Measurements from ENCODE around the gene AGFG2.
"Not testable (repeated sequence)": the region's sequence is repeated elsewhere in the genome, so short reads cannot be mapped to it uniquely, and the experiment has no call there.

DNA sequence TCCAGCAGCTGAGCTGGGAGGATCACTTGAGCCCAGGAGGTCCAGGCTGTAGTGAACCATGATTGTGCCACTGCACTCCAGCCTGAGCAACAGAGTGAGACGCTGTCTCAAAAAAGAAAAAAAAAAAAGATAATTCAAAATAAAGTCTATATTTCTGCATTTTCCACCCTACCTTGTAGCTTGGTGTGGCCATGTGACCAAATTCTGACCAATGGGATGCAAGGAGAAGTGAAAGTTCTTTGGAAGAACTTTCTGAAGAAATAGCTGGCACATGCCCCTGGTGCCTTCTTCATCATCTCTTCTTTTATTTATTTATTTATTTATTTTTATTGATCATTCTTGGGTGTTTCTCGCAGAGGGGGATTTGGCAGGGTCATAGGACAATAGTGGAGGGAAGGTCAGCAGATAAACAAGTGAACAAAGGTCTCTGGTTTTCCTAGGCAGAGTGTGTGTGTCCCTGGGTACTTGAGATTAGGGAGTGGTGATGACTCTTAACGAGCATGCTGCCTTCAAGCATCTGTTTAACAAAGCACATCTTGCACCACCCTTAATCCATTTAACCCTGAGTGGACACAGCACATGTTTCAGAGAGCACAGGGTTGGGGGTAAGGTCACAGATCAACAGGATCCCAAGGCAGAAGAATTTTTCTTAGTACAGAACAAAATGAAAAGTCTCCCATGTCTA lies 17.0 kb upstream of the AGFG2 start:
- not testable (repeated sequence) for TF ChIP-seq ZNF8 (CRISPR knock-in tag; IDR thresholded peaks at IDR 0.05); PPARA (CRISPR knock-in tag; IDR thresholded peaks at IDR 0.05; ENCODE audit: borderline replicate concordance); CSDC2 (CRISPR knock-in tag; IDR thresholded peaks at IDR 0.05)
- TF ChIP-seq, protein P1, sequence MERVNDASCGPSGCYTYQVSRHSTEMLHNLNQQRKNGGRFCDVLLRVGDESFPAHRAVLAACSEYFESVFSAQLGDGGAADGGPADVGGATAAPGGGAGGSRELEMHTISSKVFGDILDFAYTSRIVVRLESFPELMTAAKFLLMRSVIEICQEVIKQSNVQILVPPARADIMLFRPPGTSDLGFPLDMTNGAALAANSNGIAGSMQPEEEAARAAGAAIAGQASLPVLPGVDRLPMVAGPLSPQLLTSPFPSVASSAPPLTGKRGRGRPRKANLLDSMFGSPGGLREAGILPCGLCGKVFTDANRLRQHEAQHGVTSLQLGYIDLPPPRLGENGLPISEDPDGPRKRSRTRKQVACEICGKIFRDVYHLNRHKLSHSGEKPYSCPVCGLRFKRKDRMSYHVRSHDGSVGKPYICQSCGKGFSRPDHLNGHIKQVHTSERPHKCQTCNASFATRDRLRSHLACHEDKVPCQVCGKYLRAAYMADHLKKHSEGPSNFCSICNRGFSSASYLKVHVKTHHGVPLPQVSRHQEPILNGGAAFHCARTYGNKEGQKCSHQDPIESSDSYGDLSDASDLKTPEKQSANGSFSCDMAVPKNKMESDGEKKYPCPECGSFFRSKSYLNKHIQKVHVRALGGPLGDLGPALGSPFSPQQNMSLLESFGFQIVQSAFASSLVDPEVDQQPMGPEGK (CRISPR knock-in tag; IDR thresholded peaks at IDR 0.05; ENCODE audit: borderline replicate concordance): not testable (repeated sequence)

Data from SK-N-SH treated with all-trans-retinoic acid at 6 μM for 48 hours (cell line).